ENCODE data around the gene COPRS.

COPRS gene

DNA sequence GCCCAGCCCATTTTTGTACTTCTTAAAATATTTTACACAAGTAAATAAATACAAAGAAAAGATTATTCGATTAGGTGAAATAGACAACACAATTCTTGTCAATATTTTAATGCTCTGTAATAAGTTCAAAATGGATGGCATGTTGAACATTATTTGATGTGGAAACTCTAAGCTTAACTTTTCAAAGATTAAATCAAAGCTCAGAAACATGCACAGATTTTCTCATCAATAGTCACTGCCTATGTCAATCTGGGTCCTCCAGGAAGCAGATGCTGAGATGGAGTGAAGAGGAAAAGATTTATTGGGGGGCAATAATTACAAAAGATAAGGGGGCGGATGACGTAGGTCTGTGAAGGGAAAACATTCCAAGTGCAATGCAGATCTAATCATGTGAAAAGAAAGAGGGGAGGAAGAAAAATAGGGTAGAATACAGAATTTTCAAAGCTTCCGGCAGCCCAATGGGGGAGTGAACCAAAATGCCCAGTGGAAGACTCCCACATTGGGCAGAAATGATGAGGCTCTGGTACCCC, 50.5 kb downstream of the COPRS start:
- no peak for DNase-seq (ENCODE audit: low read depth)

DNA sequence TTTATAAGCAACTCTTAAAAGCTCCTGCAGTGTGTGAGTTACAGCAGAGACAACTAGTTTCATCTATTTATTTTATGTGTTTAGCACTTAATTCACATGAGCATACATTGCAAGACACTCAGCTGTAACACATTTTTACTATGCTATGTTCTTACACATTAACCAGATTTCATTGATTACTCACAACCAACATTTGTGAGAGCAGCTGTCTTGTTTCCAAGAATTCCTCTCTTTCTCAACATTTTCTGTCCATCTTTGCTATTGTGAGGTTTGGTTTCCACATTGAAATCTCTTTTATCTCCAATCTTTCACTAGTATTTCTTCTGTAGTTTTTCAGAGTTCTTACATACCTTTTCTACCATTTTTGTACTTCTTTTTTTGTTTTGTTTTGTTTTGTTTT, 51.2 kb downstream of the COPRS start:
- DNase-seq (ENCODE audit: low read depth) = peak; percentile 14

DNA sequence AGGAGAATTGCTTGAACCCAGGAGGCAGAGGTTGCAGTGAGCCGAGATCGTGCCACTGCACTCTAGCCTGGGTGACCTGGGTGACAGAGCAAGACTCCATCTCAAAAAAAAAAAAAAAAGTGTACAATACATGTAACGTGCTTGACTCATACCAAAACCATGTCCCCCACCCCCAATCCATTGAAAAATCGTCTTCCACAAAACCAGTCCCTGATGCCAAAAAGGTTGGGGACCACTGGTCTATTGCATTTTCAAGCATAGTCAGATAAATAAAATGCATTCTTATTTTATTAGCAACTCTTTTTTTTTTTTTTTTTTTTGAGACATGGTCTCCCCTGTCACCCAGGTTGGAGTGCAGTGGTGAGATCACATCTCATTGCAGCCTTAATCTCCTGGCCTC, 52.1 kb downstream of the COPRS start:
- no peak for DNase-seq (ENCODE audit: low read depth)

DNA sequence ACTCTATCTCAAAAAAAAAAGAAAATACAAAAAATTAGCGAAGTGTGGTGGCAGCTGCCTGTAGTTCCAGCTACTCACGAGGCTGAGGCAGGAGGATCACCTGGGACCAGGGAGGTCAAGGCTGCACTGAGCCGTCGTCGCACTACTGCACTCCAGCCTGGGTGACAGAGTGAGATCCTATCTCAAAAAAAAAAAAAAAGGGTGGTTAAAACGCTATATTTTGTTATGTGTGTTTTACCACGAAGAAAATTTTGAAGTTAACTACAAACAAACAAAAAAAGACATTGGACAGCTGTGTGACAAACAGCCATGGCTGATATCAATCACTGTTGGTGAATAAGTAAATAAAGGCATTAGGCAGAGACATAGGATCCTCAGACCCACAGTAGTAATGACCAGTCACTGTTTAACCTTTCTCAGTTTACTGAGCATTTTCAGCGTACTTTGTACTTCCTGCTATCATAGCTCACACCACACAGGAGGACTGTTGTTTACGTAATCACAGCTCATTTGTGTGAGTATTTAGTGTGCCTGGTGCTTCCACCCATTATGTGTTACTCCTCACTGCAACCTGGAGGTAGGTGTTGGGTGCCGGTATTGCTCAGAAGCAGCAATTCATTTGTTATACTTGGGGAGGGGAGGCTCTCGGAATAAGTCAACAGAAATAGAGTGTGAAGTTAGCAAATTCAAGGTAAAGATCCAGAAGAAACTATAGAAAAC, 55.4 kb downstream of the COPRS start:
- peak; percentile 63 for DNase-seq (ENCODE audit: low read depth)

DNA sequence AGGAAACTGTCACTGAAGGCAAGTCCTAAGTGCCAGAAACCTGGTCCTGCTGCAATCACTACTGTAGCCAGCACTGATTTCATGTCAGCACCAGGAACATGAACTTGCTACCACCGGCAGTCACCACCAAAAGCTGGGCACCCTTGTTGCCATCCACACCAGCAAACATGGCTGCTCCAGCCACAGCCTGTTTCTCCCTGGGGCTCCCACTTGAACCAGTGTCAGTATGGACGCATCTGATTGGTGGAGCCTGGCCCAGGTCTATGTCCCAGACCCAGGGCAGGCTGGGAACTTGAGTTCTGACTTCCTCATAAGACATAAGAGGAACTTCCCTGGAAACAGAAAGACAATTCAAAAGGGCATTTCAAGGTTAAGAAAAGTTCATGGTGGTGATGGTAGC, 56.5 kb downstream of the COPRS start:
- DNase-seq (ENCODE audit: low read depth) = no peak

Measured in amniotic epithelial cell (primary cell).